AG09309 (cell line): ENCODE measurements around the gene FMR1.

ENCODE experiments used
- DNase-seq: peaks from one replicate; pipeline ENCODE4 v3.0.0-alpha.2; 2010; ENCODE audit warnings: low read depth
- H3K4me3 ChIP-seq: 2 replicates; pipeline ENCODE4 v1.5.1; 2011; ENCODE audit warnings: mild to moderate bottlenecking, low read depth, low read length, moderate library complexity; ENCODE audit not compliant: control insufficient read depth
- CTCF ChIP-seq: IDR thresholded peaks from 2 replicates; pipeline ENCODE4 v1.5.1; 2011; ENCODE audit warnings: mild to moderate bottlenecking, low read depth, low read length, inconsistent platforms; ENCODE audit not compliant: insufficient read depth, control insufficient read depth; ENCODE audit errors: missing control alignments

Gene FMR1

GRCh38 chrX:147957291-147957690 is 45.6 kb downstream of the FMR1 start:
- H3K4me3 ChIP-seq: no peak overlapping the region
- no peak for TF ChIP-seq CTCF
- DNase-seq: no peak

GRCh38 chrX:147958291-147958690 is 46.6 kb downstream of the FMR1 start:
- H3K4me3 ChIP-seq: no peak overlapping the region
- no peak for TF ChIP-seq CTCF
- DNase-seq: peak; percentile 17

- H3K4me3 ChIP-seq: no peak overlapping the region
- no peak for TF ChIP-seq CTCF
- no peak for DNase-seq
Measured at GRCh38 chrX:147960722-147961121, 49.0 kb downstream of the FMR1 start.

- TF ChIP-seq CTCF: no peak
- H3K4me3 ChIP-seq: no peak overlapping the region
- no peak for DNase-seq
Measured at GRCh38 chrX:147962476-147962875, 50.8 kb downstream of the FMR1 start.

DNA sequence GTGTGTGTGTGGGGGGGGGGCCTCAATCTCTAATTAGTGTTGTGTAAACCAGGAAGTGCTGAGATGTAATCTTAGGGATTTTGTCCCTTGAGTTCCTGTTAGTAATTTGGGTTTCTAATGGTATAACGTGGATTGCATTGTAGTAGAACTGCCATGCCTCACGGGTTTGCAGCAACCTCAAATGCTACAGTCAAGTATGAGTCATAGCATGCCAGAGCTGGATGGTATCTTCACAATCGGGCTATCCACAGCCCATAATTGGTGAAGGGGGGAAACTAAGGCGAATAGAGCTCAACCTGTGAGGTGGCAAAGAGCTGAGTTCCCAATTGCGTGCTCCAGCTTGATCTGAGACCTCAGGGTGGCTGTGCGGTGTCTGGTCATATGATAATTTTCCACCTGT is 67.2 kb downstream of the FMR1 start:
- TF ChIP-seq CTCF: no peak
- H3K4me3 ChIP-seq: no peak overlapping the region
- no peak for DNase-seq

DNA sequence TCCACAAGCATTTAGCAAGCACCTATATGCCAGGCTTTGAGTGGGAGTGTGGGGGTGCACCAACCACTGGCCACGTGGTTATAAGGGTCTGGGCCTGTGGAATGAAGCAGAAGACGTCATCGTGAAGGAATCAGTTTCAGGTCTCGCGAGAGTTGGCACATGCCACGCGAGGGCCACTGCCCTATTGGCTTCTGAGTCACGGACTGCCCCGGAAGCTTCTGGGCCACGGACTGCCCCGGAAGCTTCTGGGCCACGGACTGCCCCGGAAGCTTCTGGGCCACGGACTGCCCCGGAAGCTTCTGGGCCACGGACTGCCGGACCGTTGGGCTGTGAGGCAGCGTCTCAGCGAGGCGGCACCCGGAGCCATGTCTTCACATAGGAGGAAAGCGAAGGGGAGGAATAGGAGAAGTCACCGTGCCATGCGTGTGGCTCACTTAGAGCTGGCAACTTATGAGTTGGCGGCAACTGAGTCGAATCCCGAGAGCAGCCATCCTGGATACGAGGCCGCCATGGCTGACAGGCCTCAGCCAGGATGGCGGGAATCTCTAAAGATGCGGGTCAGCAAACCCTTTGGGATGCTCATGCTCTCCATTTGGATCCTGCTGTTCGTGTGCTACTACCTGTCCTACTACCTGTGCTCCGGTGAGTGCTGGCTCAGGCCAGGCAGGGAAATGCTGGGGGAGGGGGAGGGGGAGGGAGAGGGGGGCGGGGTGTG is 69.5 kb downstream of the FMR1 start, which contains the start of gene FMR1NB:
TSS of gene FMR1NB (plus strand) at position 300 of the 715 bp plus-strand sequence. CDS start at position 366, 66 bp downstream.
- TF ChIP-seq CTCF: no peak
- no peak for DNase-seq
- H3K4me3 ChIP-seq: no peak within 1 kb of the TSS
